ENCODE results near the gene IZUMO1. TPM values are rescaled to one million over a fixed set of nuclear protein-coding genes. Genes with fewer than 3 reads are reported as not detected.
"Not testable (repeated sequence)": the region's sequence is repeated elsewhere in the genome, so short reads cannot be mapped to it uniquely, and the experiment has no call there.

IZUMO1 gene
- 1 to 10 TPM in 4 of 10 donors, under 1 TPM in 6; 0.23 to 2.2 (median 0.94) TPM for polyA plus RNA-seq (ENCODE audit: insufficient read length in 10 of 10)
- long read RNA-seq, donor 1, result 0 reads
- long read RNA-seq, donor 2, result 0 reads
- long read RNA-seq, donor 3, result 0 reads
- long read RNA-seq, donor 4, result 0 reads
- long read RNA-seq, donor 5, result 0 reads
- long read RNA-seq, donor 6, result 0 reads
- long read RNA-seq, donor 7, result 0 reads
- long read RNA-seq, donor 8, result 0 reads
- long read RNA-seq, donor 9, result 0 reads

- peak; percentile 81 to 92 (median 81) for DNase-seq
These were observed at the start of gene IZUMO1 for GRCh38 chr19:48746738-48747575. Gene IZUMO1, minus strand, starts transcription at chr19:48746909. Its CDS starts 1,050 bp downstream, at chr19:48745859.

GRCh38 chr19:48795685-48796070, 49.0 kb upstream of the IZUMO1 start:
- no peak for DNase-seq

- peak; percentile 94 to 99 (median 96) for DNase-seq
These were observed 48.5 kb upstream of the IZUMO1 start for GRCh38 chr19:48795055-48795684.

- DNase-seq, result no peak
These were observed 47.6 kb upstream of the IZUMO1 start for GRCh38 chr19:48794291-48794690.

GRCh38 chr19:48793271-48793670, 46.6 kb upstream of the IZUMO1 start:
- no peak for DNase-seq

- DNase-seq, result not testable (repeated sequence)
These were observed 40.6 kb upstream of the IZUMO1 start for GRCh38 chr19:48787331-48787730.

- not testable (repeated sequence) for DNase-seq
These were observed 39.7 kb upstream of the IZUMO1 start for GRCh38 chr19:48786422-48786821.

- no peak for DNase-seq
These were observed 37.8 kb upstream of the IZUMO1 start for GRCh38 chr19:48784527-48784926.

- no peak for DNase-seq
These were observed 34.1 kb upstream of the IZUMO1 start for GRCh38 chr19:48780631-48781391.

GRCh38 chr19:48779636-48780035, 32.9 kb upstream of the IZUMO1 start:
- DNase-seq, result no peak

- no peak for DNase-seq
These were observed 31.0 kb upstream of the IZUMO1 start for GRCh38 chr19:48777720-48778119.

GRCh38 chr19:48777139-48777538, 30.4 kb upstream of the IZUMO1 start:
- DNase-seq, result no peak

- DNase-seq, result peak in 1 of 3 donors; percentile 30
These were observed 25.8 kb upstream of the IZUMO1 start for GRCh38 chr19:48772503-48772953.

- no peak for DNase-seq
These were observed 24.2 kb upstream of the IZUMO1 start for GRCh38 chr19:48770734-48771472.

- no peak for DNase-seq
These were observed 23.6 kb upstream of the IZUMO1 start for GRCh38 chr19:48770266-48770665.

- DNase-seq, result no peak
These were observed 22.4 kb upstream of the IZUMO1 start for GRCh38 chr19:48768994-48769713.

GRCh38 chr19:48768171-48768753, 21.6 kb upstream of the IZUMO1 start:
- DNase-seq, result not testable (repeated sequence)

- DNase-seq, result not testable (repeated sequence)
These were observed 19.1 kb upstream of the IZUMO1 start for GRCh38 chr19:48765816-48766215.

- no peak for DNase-seq
These were observed 13.9 kb upstream of the IZUMO1 start for GRCh38 chr19:48760504-48761205.
